SK-N-MC (cell line): ENCODE data around the gene CYRIA.

ENCODE experiments used
- DNase-seq: peaks from one replicate; pipeline ENCODE4 v3.0.0-alpha.2; 2011; ENCODE audit warnings: low read depth, low spot score
- H3K27ac ChIP-seq: fragments of 200-600 bp; sonication (generic); 2 replicates; pipeline ENCODE4 v1.5.1; 2016; ENCODE audit warnings: mixed run types
- H3K36me3 ChIP-seq: fragments of 200-600 bp; sonication (generic); 2 replicates; pipeline ENCODE4 v1.6.1; 2017; ENCODE audit warnings: antibody characterized with exemption, low read length, mixed read lengths; ENCODE audit not compliant: insufficient read depth
- H3K4me3 ChIP-seq: fragments of 200-600 bp; sonication (generic); 2 replicates; pipeline ENCODE4 v1.5.1; 2016
- H3K9ac ChIP-seq: fragments of 200-600 bp; sonication (generic); 2 replicates; pipeline ENCODE4 v1.8.0; 2017; ENCODE audit warnings: mixed run types, mixed read lengths; ENCODE audit not compliant: insufficient read length
- H3K9me3 ChIP-seq: fragments of 200-600 bp; sonication (generic); 2 replicates; pipeline ENCODE4 v1.6.1; 2017; ENCODE audit warnings: low read depth, mild to moderate bottlenecking, antibody characterized with exemption, low read length, moderate library complexity, mixed read lengths
- EZH2 ChIP-seq: fragments of 200-600 bp; sonication (generic); IDR thresholded peaks from one replicate; pipeline ENCODE4 v1.6.1; 2017; ENCODE audit warnings: antibody characterized with exemption
- FOXP2 ChIP-seq: optimal IDR thresholded peaks from 2 replicates; pipeline ENCODE3; 2011; ENCODE audit warnings: mild to moderate bottlenecking, moderate library complexity; ENCODE audit not compliant: insufficient read depth; ENCODE audit errors: extremely low read length, control extremely low read depth
- POLR2AphosphoS5 ChIP-seq: IDR thresholded peaks from 2 replicates; pipeline ENCODE4 v1.6.1; 2012; ENCODE audit warnings: mild to moderate bottlenecking, low read depth, low read length, borderline replicate concordance

Gene CYRIA

GRCh38 chr2:16640867-16641266, 24.8 kb downstream of the CYRIA start:
- Histone ChIP-seq H3K4me3 (no peak overlapping the region), H3K9ac (no peak overlapping the region), H3K27ac (no peak overlapping the region), H3K36me3 (peaks cover 11% of the 10 kb centered on the region; the same call in 1 of the 2 replicates), H3K9me3 (no peaks in the 10 kb centered on the region)
- no peak for DNase-seq
- TF ChIP-seq POLR2AphosphoS5 = no peak
- TF ChIP-seq FOXP2 = no peak
- TF ChIP-seq EZH2 = no peak

GRCh38 chr2:16640001-16640700, 25.5 kb downstream of the CYRIA start:
- Histone ChIP-seq H3K9ac (no peak overlapping the region), H3K27ac (peak overlapping the region; percentile 62), H3K9me3 (no peaks in the 10 kb centered on the region), H3K36me3 (peaks cover 11% of the 10 kb centered on the region; the same call in 1 of the 2 replicates), H3K4me3 (no peak overlapping the region)
- TF ChIP-seq EZH2 (no peak), POLR2AphosphoS5 (no peak)
- DNase-seq = no peak

GRCh38 chr2:16639431-16639830, 26.2 kb downstream of the CYRIA start:
- H3K27ac ChIP-seq = peak overlapping the region; percentile 62
- peaks cover 11% of the 10 kb centered on the region; the same call in 1 of the 2 replicates for H3K36me3 ChIP-seq
- H3K9me3 ChIP-seq = no peaks in the 10 kb centered on the region
- no peak for DNase-seq
- no peak overlapping the region for H3K9ac ChIP-seq
- no peak overlapping the region for H3K4me3 ChIP-seq
- TF ChIP-seq EZH2 (no peak), FOXP2 (no peak), POLR2AphosphoS5 (no peak)

- DNase-seq = no peak
- peaks cover 11% of the 10 kb centered on the region; the same call in 1 of the 2 replicates for H3K36me3 ChIP-seq
- no peaks in the 10 kb centered on the region for H3K9me3 ChIP-seq
- no peak overlapping the region for H3K9ac ChIP-seq
- no peak overlapping the region for H3K4me3 ChIP-seq
- TF ChIP-seq FOXP2 = no peak
- no peak for TF ChIP-seq EZH2
- no peak for TF ChIP-seq POLR2AphosphoS5
- H3K27ac ChIP-seq = peak overlapping the region; percentile 62; the same call in 1 of the 2 replicates
These were observed 26.7 kb downstream of the CYRIA start for GRCh38 chr2:16638946-16639345.

GRCh38 chr2:16637304-16637703, 28.3 kb downstream of the CYRIA start:
- no peak for DNase-seq
- Histone ChIP-seq H3K27ac (no peak overlapping the region), H3K9me3 (no peaks in the 10 kb centered on the region), H3K36me3 (peaks cover 11% of the 10 kb centered on the region; the same call in 1 of the 2 replicates), H3K4me3 (no peak overlapping the region), H3K9ac (no peak overlapping the region)
- no peak for TF ChIP-seq POLR2AphosphoS5
- no peak for TF ChIP-seq FOXP2
- TF ChIP-seq EZH2 = no peak

- H3K9ac ChIP-seq = peak overlapping the region; percentile 28
- H3K9me3 ChIP-seq = no peaks in the 10 kb centered on the region
- peak overlapping the region; percentile 15; the same call in 1 of the 2 replicates for H3K4me3 ChIP-seq
- peaks cover 11% of the 10 kb centered on the region; the same call in 1 of the 2 replicates for H3K36me3 ChIP-seq
- DNase-seq = no peak
- TF ChIP-seq FOXP2 = no peak
- no peak for TF ChIP-seq POLR2AphosphoS5
- TF ChIP-seq EZH2 = no peak
- H3K27ac ChIP-seq = peak overlapping the region; percentile 19; the same call in 1 of the 2 replicates
These were observed 29.6 kb downstream of the CYRIA start for GRCh38 chr2:16635791-16636699.

- no peak overlapping the region for H3K27ac ChIP-seq
- H3K9ac ChIP-seq = no peak overlapping the region
- H3K4me3 ChIP-seq = no peak overlapping the region
- TF ChIP-seq EZH2 (no peak), FOXP2 (no peak), POLR2AphosphoS5 (no peak)
- no peak for DNase-seq
- no peaks in the 10 kb centered on the region for H3K9me3 ChIP-seq
- peaks cover 11% of the 10 kb centered on the region; the same call in 1 of the 2 replicates for H3K36me3 ChIP-seq
These were observed 31.8 kb downstream of the CYRIA start for GRCh38 chr2:16633621-16634430.
